Uterus (tissue), 2 donors: ENCODE measurements around the gene ADCY9.

ENCODE experiments used
- CTCF ChIP-seq, 4 experiments: fragments of 200-600 bp in 2 of 4; fragments of 450-650 bp in 2 of 4; sonication (generic) in 2 of 4; IDR thresholded peaks; one replicate each; pipeline ENCODE4 v1.5.1; 2016 to 2019; ENCODE audit warnings: antibody characterized with exemption in 4 of 4, mild to moderate bottlenecking in 2 of 4, moderate library complexity in 1 of 4
- POLR2A ChIP-seq, 2 donors: fragments of 450-650 bp; IDR thresholded peaks; one replicate each; pipeline ENCODE4 v1.6.1; 2016; ENCODE audit warnings: antibody characterized with exemption in 2 of 2, mild to moderate bottlenecking in 1 of 2, moderate library complexity in 1 of 2

- TF ChIP-seq POLR2A (IDR thresholded peaks at IDR 0.05) (no peak), CTCF (IDR thresholded peaks at IDR 0.05) (no peak)
Observed at GRCh38 chr16:3937066-3937875, 179.0 kb downstream of the ADCY9 start.
